DOHH2 (cell line): ENCODE data around the gene PARP16.

Source experiments
- H3F3A ChIP-seq: fragments of 200-600 bp; sonication (generic), shearing (Covaris generic); 2 replicates; pipeline ENCODE4 v1.6.0; 2016; ENCODE audit warnings: antibody characterized with exemption, mild to moderate bottlenecking; ENCODE audit not compliant: control insufficient read depth, insufficient read depth
- H3K27ac ChIP-seq: fragments of 200-600 bp; sonication (generic); 2 replicates; pipeline ENCODE4 v1.5.1; 2014; ENCODE audit warnings: low read depth, mild to moderate bottlenecking, low read length, moderate library complexity
- H3K27me3 ChIP-seq: fragments of 200-600 bp; sonication (generic); 2 replicates; pipeline ENCODE4 v1.6.1; 2014; ENCODE audit warnings: mild to moderate bottlenecking, low read length, mixed read lengths; ENCODE audit not compliant: control insufficient read depth
- H3K36me3 ChIP-seq: fragments of 200-600 bp; sonication (generic); 2 replicates; pipeline ENCODE4 v1.6.1; 2014; ENCODE audit warnings: mild to moderate bottlenecking, low read length, moderate library complexity, mixed read lengths; ENCODE audit not compliant: control insufficient read depth
- H3K4me1 ChIP-seq: fragments of 200-600 bp; sonication (generic); 2 replicates; pipeline ENCODE4 v1.6.1; 2014; ENCODE audit warnings: mild to moderate bottlenecking, low read length, mixed read lengths; ENCODE audit not compliant: control insufficient read depth
- H3K4me2 ChIP-seq: fragments of 200-600 bp; sonication (generic); 2 replicates; pipeline ENCODE4 v1.6.0; 2014; ENCODE audit warnings: mild to moderate bottlenecking, low read length, moderate library complexity
- H3K4me3 ChIP-seq: fragments of 200-600 bp; sonication (generic); 2 replicates; pipeline ENCODE4 v1.5.1; 2014; ENCODE audit warnings: mild to moderate bottlenecking, low read length, mixed read lengths
- H3K79me2 ChIP-seq: fragments of 200-600 bp; sonication (generic); 2 replicates; pipeline ENCODE4 v1.6.1; 2014; ENCODE audit warnings: mild to moderate bottlenecking, low read length, mixed read lengths; ENCODE audit not compliant: control insufficient read depth
- H3K9me2 ChIP-seq: fragments of 200-600 bp; sonication (generic); replicated peaks from 2 replicates; pipeline ENCODE4 v1.6.1; 2014; ENCODE audit warnings: mild to moderate bottlenecking, low read length, mixed read lengths; ENCODE audit not compliant: control insufficient read depth
- H3K9me3 ChIP-seq: fragments of 200-600 bp; sonication (generic); 2 replicates; pipeline ENCODE4 v1.6.1; 2014; ENCODE audit warnings: antibody characterized with exemption, low read length, mixed read lengths; ENCODE audit not compliant: control insufficient read depth, insufficient read depth
- H4K20me1 ChIP-seq: fragments of 200-600 bp; sonication (generic); 2 replicates; pipeline ENCODE4 v1.6.0; 2014; ENCODE audit warnings: low read depth, mild to moderate bottlenecking, antibody characterized with exemption, low read length, moderate library complexity; ENCODE audit not compliant: control insufficient read depth, insufficient read depth
- CTCF ChIP-seq: fragments of 200-600 bp; sonication (generic); IDR thresholded peaks from one replicate; pipeline ENCODE4 v1.5.1; 2014; ENCODE audit warnings: antibody characterized with exemption, mild to moderate bottlenecking, low read depth, low read length; ENCODE audit not compliant: poor library complexity, severe bottlenecking
- EZH2phosphoT487 ChIP-seq: fragments of 200-600 bp; sonication (generic); IDR thresholded peaks from 2 replicates; pipeline ENCODE4 v1.6.1; 2017; ENCODE audit warnings: borderline replicate concordance, mild to moderate bottlenecking, antibody characterized with exemption, low read length, moderate library complexity, mixed read lengths

Gene PARP16

GRCh38 chr15:65209701-65210643, 76.7 kb downstream of the PARP16 start:
- TF ChIP-seq CTCF (no peak), EZH2phosphoT487 (no peak)
- Histone ChIP-seq H3K9me3 (no peaks in the 10 kb centered on the region), H3K27ac (no peak overlapping the region)

DNA sequence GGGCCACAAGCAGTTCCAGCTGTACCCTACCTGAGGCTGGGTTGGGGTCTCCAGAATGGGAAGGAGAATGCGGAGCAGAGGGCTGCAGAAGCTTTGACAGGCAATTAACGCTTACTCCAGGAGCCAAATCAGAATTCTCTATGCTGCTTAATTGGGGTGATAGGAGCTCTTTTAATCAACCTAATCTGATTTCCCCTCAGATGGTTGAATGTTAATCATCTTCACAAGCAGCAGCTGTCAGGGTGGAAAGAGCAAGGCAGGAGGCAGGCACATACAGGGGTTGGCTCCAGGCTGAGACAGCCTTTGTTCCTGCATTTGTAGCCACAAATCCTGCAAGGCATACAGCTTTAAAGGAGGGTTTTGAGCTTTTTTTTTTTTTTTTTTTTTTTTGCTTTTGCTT, 78.0 kb downstream of the PARP16 start:
- Histone ChIP-seq H3K4me2 (no peak overlapping the region), H3F3A (no peaks in the 10 kb centered on the region), H3K4me3 (no peak overlapping the region), H3K27me3 (peaks cover 11% of the 10 kb centered on the region; the same call in 1 of the 2 replicates), H3K9me2 (no peaks in the 10 kb centered on the region), H3K27ac (no peak overlapping the region), H4K20me1 (no peaks in the 10 kb centered on the region), H3K4me1 (peaks cover 12% of the 10 kb centered on the region), H3K36me3 (no peaks in the 10 kb centered on the region), H3K9me3 (no peaks in the 10 kb centered on the region), H3K79me2 (no peaks in the 10 kb centered on the region)
- no peak for TF ChIP-seq CTCF
- no peak for TF ChIP-seq EZH2phosphoT487

More at GRCh38 chr15:65209701-65210643, 76.7 kb downstream of the PARP16 start:
- Histone ChIP-seq H3K4me1 (peaks cover 12% of the 10 kb centered on the region), H3K4me2 (no peak overlapping the region), H3K27me3 (peaks cover 9% of the 10 kb centered on the region; the same call in 1 of the 2 replicates), H3K79me2 (no peaks in the 10 kb centered on the region), H4K20me1 (no peaks in the 10 kb centered on the region), H3K36me3 (no peaks in the 10 kb centered on the region), H3F3A (no peaks in the 10 kb centered on the region), H3K9me2 (no peaks in the 10 kb centered on the region), H3K4me3 (no peak overlapping the region)
